ENCODE results near the gene FBN1. TPM values are rescaled to one million over a fixed set of nuclear protein-coding genes. Genes with fewer than 3 reads are reported as not detected.

FBN1 gene
- total RNA-seq, 1 experiment from 2014 or later: 6.7 TPM

- Histone ChIP-seq H3K9me2 (replicated peaks; ENCODE audit: low read length) (no peaks in the 10 kb centered on the region), H3K9ac (ENCODE audit: low read length) (no peak overlapping the region), H3K4me1 (ENCODE audit: insufficient read depth, low read length) (no peaks in the 10 kb centered on the region), H3K27ac (ENCODE audit: low read length) (no peak overlapping the region), H2AFZ (ENCODE audit: low read length) (no peak overlapping the region), H3K4me2 (ENCODE audit: low read length) (no peak overlapping the region), H3K36me3 (ENCODE audit: low read depth, low read length) (no peaks in the 10 kb centered on the region), H3K4me3 (ENCODE audit: low read length) (no peak overlapping the region), H3K9me3 (ENCODE audit: low read length) (no peaks in the 10 kb centered on the region), H3F3A (ENCODE audit: low read length, unreplicated experiment) (no peaks in the 10 kb centered on the region), H4K20me1 (ENCODE audit: low read length) (no peaks in the 10 kb centered on the region), H3K79me2 (ENCODE audit: low read length) (no peaks in the 10 kb centered on the region), H3K27me3 (ENCODE audit: low read length) (no peaks in the 10 kb centered on the region)
- DNase-seq: no peak
- POLR2A ChIA-PET (ENCODE audit: unreplicated experiment): no interaction called here
- intact Hi-C loops (cut with micrococcal nuclease): no loop called here
- BruUV-seq (replicated peaks): no TSS peak
- TF ChIP-seq EZH2 (IDR thresholded peaks at IDR 0.05; ENCODE audit: low read length, unreplicated experiment): no peak
- no peak for TF ChIP-seq EZH2phosphoT487 (IDR thresholded peaks at IDR 0.05; ENCODE audit: borderline replicate concordance, low read length)
- no peak for TF ChIP-seq CTCF (conservative IDR thresholded peaks at IDR 0.05; ENCODE audit: low read depth, low read length)
- CTCF ChIA-PET: no interaction called here
- no peak for ATAC-seq
Observed at GRCh38 chr15:48557335-48557734, 88.2 kb downstream of the FBN1 start.

- H3K79me2 ChIP-seq (ENCODE audit: low read length): no peaks in the 10 kb centered on the region
- ChIA-PET CTCF (no interaction called here), POLR2A (ENCODE audit: unreplicated experiment) (no interaction called here)
- H3K9ac ChIP-seq (ENCODE audit: low read length): no peak overlapping the region
- no peaks in the 10 kb centered on the region for H3K36me3 ChIP-seq (ENCODE audit: low read depth, low read length)
- H4K20me1 ChIP-seq (ENCODE audit: low read length): no peaks in the 10 kb centered on the region
- DNase-seq (no peak), ATAC-seq (no peak)
- no peak overlapping the region for H2AFZ ChIP-seq (ENCODE audit: low read length)
- H3K4me3 ChIP-seq (ENCODE audit: low read length): no peak overlapping the region
- intact Hi-C loops (cut with micrococcal nuclease): no loop called here
- H3K9me3 ChIP-seq (ENCODE audit: low read length): no peaks in the 10 kb centered on the region
- no peaks in the 10 kb centered on the region for H3K9me2 ChIP-seq (replicated peaks; ENCODE audit: low read length)
- TF ChIP-seq EZH2phosphoT487 (IDR thresholded peaks at IDR 0.05; ENCODE audit: borderline replicate concordance, low read length) (no peak), EZH2 (IDR thresholded peaks at IDR 0.05; ENCODE audit: low read length, unreplicated experiment) (no peak), CTCF (conservative IDR thresholded peaks at IDR 0.05; ENCODE audit: low read depth, low read length) (no peak)
- no TSS peak for BruUV-seq (replicated peaks)
- H3K4me1 ChIP-seq (ENCODE audit: insufficient read depth, low read length): no peaks in the 10 kb centered on the region
- no peaks in the 10 kb centered on the region for H3K27me3 ChIP-seq (ENCODE audit: low read length)
- H3K27ac ChIP-seq (ENCODE audit: low read length): no peak overlapping the region
- H3K4me2 ChIP-seq (ENCODE audit: low read length): no peak overlapping the region
- no peaks in the 10 kb centered on the region for H3F3A ChIP-seq (ENCODE audit: low read length, unreplicated experiment)
Observed at GRCh38 chr15:48556159-48556897, 89.2 kb downstream of the FBN1 start.

GRCh38 chr15:48555241-48555881 lies 90.1 kb downstream of the FBN1 start:
- no peak for TF ChIP-seq EZH2phosphoT487 (IDR thresholded peaks at IDR 0.05; ENCODE audit: borderline replicate concordance, low read length)
- no peak for TF ChIP-seq CTCF (conservative IDR thresholded peaks at IDR 0.05; ENCODE audit: low read depth, low read length)
- TF ChIP-seq EZH2 (IDR thresholded peaks at IDR 0.05; ENCODE audit: low read length, unreplicated experiment): no peak
- no TSS peak for BruUV-seq (replicated peaks)
- Histone ChIP-seq H3K27me3 (ENCODE audit: low read length) (no peaks in the 10 kb centered on the region), H3K36me3 (ENCODE audit: low read depth, low read length) (no peaks in the 10 kb centered on the region), H3K9me3 (ENCODE audit: low read length) (no peaks in the 10 kb centered on the region), H3K9ac (ENCODE audit: low read length) (no peak overlapping the region), H3K4me2 (ENCODE audit: low read length) (no peak overlapping the region), H3K9me2 (replicated peaks; ENCODE audit: low read length) (no peaks in the 10 kb centered on the region), H3F3A (ENCODE audit: low read length, unreplicated experiment) (no peaks in the 10 kb centered on the region), H3K27ac (ENCODE audit: low read length) (no peak overlapping the region), H3K4me3 (ENCODE audit: low read length) (no peak overlapping the region), H3K79me2 (ENCODE audit: low read length) (no peaks in the 10 kb centered on the region), H2AFZ (ENCODE audit: low read length) (no peak overlapping the region), H4K20me1 (ENCODE audit: low read length) (no peaks in the 10 kb centered on the region), H3K4me1 (ENCODE audit: insufficient read depth, low read length) (no peaks in the 10 kb centered on the region)
- ChIA-PET CTCF (no interaction called here), POLR2A (ENCODE audit: unreplicated experiment) (no interaction called here)
- ATAC-seq (no peak), DNase-seq (no peak)
- intact Hi-C loops (cut with micrococcal nuclease): no loop called here
